Prostate gland (tissue), 2 donors: ENCODE measurements around the gene LCOR.

Experiments used
- POLR2AphosphoS5 ChIP-seq: sonication (generic); formaldehyde crosslinking; IDR thresholded peaks from one replicate; pipeline ENCODE4 v1.6.1; 2017; ENCODE audit warnings: antibody characterized with exemption
- TF ChIP-seq, protein P1 (sequence below), 4 experiments: fragments of 200-600 bp in 2 of 4; fragments of 450-650 bp in 2 of 4; sonication (generic) in 2 of 4; IDR thresholded peaks; 1 replicate in 3 of 4; 2 replicates in 1 of 4; pipeline ENCODE4 v1.5.1; 2016 to 2019; ENCODE audit warnings: antibody characterized with exemption in 4 of 4, mild to moderate bottlenecking in 2 of 4, moderate library complexity in 2 of 4

DNA sequence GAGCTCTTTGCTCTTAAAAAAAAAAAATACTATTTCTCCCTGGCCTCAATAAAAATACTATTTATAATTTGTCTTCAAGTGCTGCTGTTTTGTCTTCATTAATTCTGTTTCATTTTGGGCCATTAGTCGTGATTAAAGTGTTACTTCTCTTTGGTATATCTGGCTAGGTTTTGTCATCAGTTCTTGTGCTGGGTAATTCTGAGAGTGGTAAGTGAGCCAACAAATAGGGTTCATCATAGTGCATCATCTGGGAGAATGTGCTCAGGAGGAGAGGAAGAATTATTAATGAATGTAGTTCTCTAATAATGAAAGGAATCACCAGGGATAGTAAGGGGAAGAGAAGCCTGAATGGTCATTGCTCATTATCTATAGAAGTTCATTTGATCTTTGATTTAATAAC is 70.0 kb downstream of the LCOR start:
- TF ChIP-seq, protein P1, sequence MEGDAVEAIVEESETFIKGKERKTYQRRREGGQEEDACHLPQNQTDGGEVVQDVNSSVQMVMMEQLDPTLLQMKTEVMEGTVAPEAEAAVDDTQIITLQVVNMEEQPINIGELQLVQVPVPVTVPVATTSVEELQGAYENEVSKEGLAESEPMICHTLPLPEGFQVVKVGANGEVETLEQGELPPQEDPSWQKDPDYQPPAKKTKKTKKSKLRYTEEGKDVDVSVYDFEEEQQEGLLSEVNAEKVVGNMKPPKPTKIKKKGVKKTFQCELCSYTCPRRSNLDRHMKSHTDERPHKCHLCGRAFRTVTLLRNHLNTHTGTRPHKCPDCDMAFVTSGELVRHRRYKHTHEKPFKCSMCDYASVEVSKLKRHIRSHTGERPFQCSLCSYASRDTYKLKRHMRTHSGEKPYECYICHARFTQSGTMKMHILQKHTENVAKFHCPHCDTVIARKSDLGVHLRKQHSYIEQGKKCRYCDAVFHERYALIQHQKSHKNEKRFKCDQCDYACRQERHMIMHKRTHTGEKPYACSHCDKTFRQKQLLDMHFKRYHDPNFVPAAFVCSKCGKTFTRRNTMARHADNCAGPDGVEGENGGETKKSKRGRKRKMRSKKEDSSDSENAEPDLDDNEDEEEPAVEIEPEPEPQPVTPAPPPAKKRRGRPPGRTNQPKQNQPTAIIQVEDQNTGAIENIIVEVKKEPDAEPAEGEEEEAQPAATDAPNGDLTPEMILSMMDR (IDR thresholded peaks at IDR 0.05) = no peak
- TF ChIP-seq POLR2AphosphoS5 = no peak
